Measurements from ENCODE around the gene SPEF2.

SPEF2 gene

GRCh38 chr5:35857606-35858205 lies 240.0 kb downstream of the SPEF2 start:
- TF ChIP-seq EZH2 (IDR thresholded peaks at IDR 0.05; ENCODE audit: borderline replicate concordance, low read length) (no peak), CTCF (IDR thresholded peaks at IDR 0.05; ENCODE audit: low read length) (no peak)
- peaks cover 50% of the 10 kb centered on the region for H3K36me3 ChIP-seq (ENCODE audit: insufficient read depth, low read length)
- peaks cover 69% of the 10 kb centered on the region for H3K79me2 ChIP-seq (ENCODE audit: insufficient read depth, low read length)
- H3F3A ChIP-seq (ENCODE audit: insufficient read depth, low read length) = no peaks in the 10 kb centered on the region
- no peak overlapping the region for H2AFZ ChIP-seq (ENCODE audit: low read length)
- H3K9ac ChIP-seq (ENCODE audit: low read length) = peak overlapping the region; percentile 83
- H3K9me3 ChIP-seq (ENCODE audit: low read length) = no peaks in the 10 kb centered on the region
- no peaks in the 10 kb centered on the region for H4K20me1 ChIP-seq (ENCODE audit: insufficient read depth, low read length)
- H3K9me2 ChIP-seq (ENCODE audit: low read depth, low read length) = no peaks in the 10 kb centered on the region
- peaks cover 82% of the 10 kb centered on the region for H3K4me1 ChIP-seq (ENCODE audit: insufficient read depth, low read length, severe bottlenecking)
- peak overlapping the region; percentile 83 for H3K4me2 ChIP-seq (ENCODE audit: low read length)
- H3K27me3 ChIP-seq (ENCODE audit: insufficient read depth, low read length) = no peaks in the 10 kb centered on the region
- peak overlapping the region; percentile 90 for H3K27ac ChIP-seq (ENCODE audit: low read depth, low read length, poor library complexity, severe bottlenecking)
- H3K4me3 ChIP-seq (ENCODE audit: low read depth, low read length, poor library complexity, severe bottlenecking) = peak overlapping the region; percentile 78

DNA sequence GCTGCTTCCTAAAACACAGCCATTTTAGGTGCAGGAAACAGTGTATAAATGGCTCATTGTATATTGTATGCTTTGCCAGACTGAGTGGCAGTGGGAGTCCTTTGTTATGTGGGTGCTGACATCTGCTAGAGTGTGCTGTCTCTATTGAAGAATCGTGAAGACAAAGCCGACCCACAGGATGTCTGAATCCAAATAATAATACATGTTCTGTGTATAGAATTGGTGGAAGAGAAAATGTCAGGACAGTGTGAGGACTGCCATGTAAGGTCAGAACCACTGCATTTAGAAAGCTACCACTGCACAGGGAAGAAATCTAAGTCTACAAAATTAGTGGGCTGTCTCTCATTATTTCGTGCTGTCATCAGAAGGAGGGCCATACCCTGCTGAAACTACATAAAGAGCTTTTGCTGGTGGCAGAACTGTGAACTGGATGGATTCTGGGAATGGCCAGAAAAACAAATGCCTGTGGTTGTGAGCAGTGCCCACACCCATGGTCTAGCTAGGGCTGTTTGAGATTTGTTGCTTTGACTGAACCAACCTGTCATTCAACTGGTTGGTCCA lies 241.5 kb downstream of the SPEF2 start:
- Histone ChIP-seq H3K4me3 (ENCODE audit: low read depth, low read length, poor library complexity, severe bottlenecking) (peak overlapping the region; percentile 78), H3K4me1 (ENCODE audit: insufficient read depth, low read length, severe bottlenecking) (peaks cover 81% of the 10 kb centered on the region), H3K9me3 (ENCODE audit: low read length) (no peaks in the 10 kb centered on the region), H3K79me2 (ENCODE audit: insufficient read depth, low read length) (peaks cover 82% of the 10 kb centered on the region), H3K27ac (ENCODE audit: low read depth, low read length, poor library complexity, severe bottlenecking) (peak overlapping the region; percentile 90), H2AFZ (ENCODE audit: low read length) (no peak overlapping the region), H3K27me3 (ENCODE audit: insufficient read depth, low read length) (no peaks in the 10 kb centered on the region), H3K4me2 (ENCODE audit: low read length) (peak overlapping the region; percentile 83), H4K20me1 (ENCODE audit: insufficient read depth, low read length) (no peaks in the 10 kb centered on the region), H3K9me2 (ENCODE audit: low read depth, low read length) (no peaks in the 10 kb centered on the region), H3K9ac (ENCODE audit: low read length) (peak overlapping the region; percentile 83), H3F3A (ENCODE audit: insufficient read depth, low read length) (no peaks in the 10 kb centered on the region), H3K36me3 (ENCODE audit: insufficient read depth, low read length) (peaks cover 65% of the 10 kb centered on the region)
- TF ChIP-seq CTCF (IDR thresholded peaks at IDR 0.05; ENCODE audit: low read length) (no peak), EZH2 (IDR thresholded peaks at IDR 0.05; ENCODE audit: borderline replicate concordance, low read length) (no peak)

DNA sequence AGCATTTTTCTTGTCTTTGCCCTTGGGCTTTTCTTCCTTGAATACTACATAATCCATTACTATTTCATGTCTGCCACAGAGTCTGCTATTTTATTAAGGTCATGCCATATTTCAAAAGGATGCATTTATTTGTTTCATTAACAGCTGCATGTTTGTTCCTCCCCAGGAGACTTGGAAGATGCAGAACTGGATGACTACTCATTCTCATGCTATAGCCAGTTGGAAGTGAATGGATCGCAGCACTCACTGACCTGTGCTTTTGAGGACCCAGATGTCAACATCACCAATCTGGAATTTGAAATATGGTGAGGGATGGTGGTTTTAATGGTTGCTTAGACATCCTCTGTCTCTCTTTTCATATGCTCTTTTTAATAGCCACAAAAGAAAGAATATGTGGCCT lies 243.0 kb downstream of the SPEF2 start:
- Histone ChIP-seq H4K20me1 (ENCODE audit: insufficient read depth, low read length) (no peaks in the 10 kb centered on the region), H3K4me3 (ENCODE audit: low read depth, low read length, poor library complexity, severe bottlenecking) (peak overlapping the region; percentile 78), H3F3A (ENCODE audit: insufficient read depth, low read length) (no peaks in the 10 kb centered on the region), H3K9me2 (ENCODE audit: low read depth, low read length) (no peaks in the 10 kb centered on the region), H3K4me1 (ENCODE audit: insufficient read depth, low read length, severe bottlenecking) (peaks cover 66% of the 10 kb centered on the region), H3K79me2 (ENCODE audit: insufficient read depth, low read length) (peaks cover 85% of the 10 kb centered on the region), H3K36me3 (ENCODE audit: insufficient read depth, low read length) (peaks cover 79% of the 10 kb centered on the region), H3K27me3 (ENCODE audit: insufficient read depth, low read length) (no peaks in the 10 kb centered on the region), H3K4me2 (ENCODE audit: low read length) (peak overlapping the region; percentile 83), H3K9me3 (ENCODE audit: low read length) (no peaks in the 10 kb centered on the region), H2AFZ (ENCODE audit: low read length) (no peak overlapping the region), H3K9ac (ENCODE audit: low read length) (peak overlapping the region; percentile 83), H3K27ac (ENCODE audit: low read depth, low read length, poor library complexity, severe bottlenecking) (peak overlapping the region; percentile 90)
- TF ChIP-seq EZH2 (IDR thresholded peaks at IDR 0.05; ENCODE audit: borderline replicate concordance, low read length) (no peak), CTCF (IDR thresholded peaks at IDR 0.05; ENCODE audit: low read length) (no peak)
